Fibroblast of the aortic adventitia (primary cell): Measurements from ENCODE around the gene TUT4. TPM values are rescaled to one million over a fixed set of nuclear protein-coding genes. Genes with fewer than 3 reads are reported as not detected.

Experiments
- DNase-seq: peaks from one replicate; pipeline ENCODE4 v3.0.0-alpha.2; 2010; ENCODE audit warnings: low read depth
- H3K4me3 ChIP-seq: 2 replicates; pipeline ENCODE4 v1.5.1; 2011; ENCODE audit warnings: low read depth, mild to moderate bottlenecking, control low read depth, low read length, moderate library complexity
- CTCF ChIP-seq: IDR thresholded peaks from 2 replicates; pipeline ENCODE4 v1.5.1; 2011; ENCODE audit warnings: mild to moderate bottlenecking, low read length, control low read depth, inconsistent platforms; ENCODE audit not compliant: insufficient read depth
- total RNA-seq: library from RNA; depleted of rRNA; stranded (reverse); fragments of >200 nt; gene quantifications from 2 replicates; pipeline ENCODE4 v1.2.3, GENCODE V29; 2012; ENCODE audit warnings: low replicate concordance

The TUT4 gene
- total RNA-seq, 1 donor = 42.5 TPM

GRCh38 chr1:52523376-52523775 lies 29.5 kb downstream of the TUT4 start:
- DNase-seq = no peak
- no peak overlapping the region for H3K4me3 ChIP-seq
- TF ChIP-seq CTCF = no peak

- no peak overlapping the region for H3K4me3 ChIP-seq
- no peak for TF ChIP-seq CTCF
- peak; percentile 87 for DNase-seq
Observed at GRCh38 chr1:52520148-52520547, 32.7 kb downstream of the TUT4 start.

- no peak overlapping the region for H3K4me3 ChIP-seq
- TF ChIP-seq CTCF = no peak
- DNase-seq = no peak
Observed at GRCh38 chr1:52518962-52519361, 33.9 kb downstream of the TUT4 start.

GRCh38 chr1:52511851-52512615 lies 40.9 kb downstream of the TUT4 start:
- no peak for DNase-seq
- no peak for TF ChIP-seq CTCF
- H3K4me3 ChIP-seq = no peak overlapping the region

GRCh38 chr1:52511439-52511838 lies 41.5 kb downstream of the TUT4 start:
- no peak for DNase-seq
- H3K4me3 ChIP-seq = no peak overlapping the region
- TF ChIP-seq CTCF = no peak

GRCh38 chr1:52506920-52507546 lies 45.9 kb downstream of the TUT4 start:
- no peak overlapping the region for H3K4me3 ChIP-seq
- TF ChIP-seq CTCF = no peak
- DNase-seq = no peak
